HepG2 (cell line): ENCODE results near the gene ATP8A2. TPM values are rescaled to one million over a fixed set of nuclear protein-coding genes. Genes with fewer than 3 reads are reported as not detected.

Experiments used
- ATAC-seq: fragments of 200-7000 bp; cut with Tn5 transposase; 3 replicates; pipeline ENCODE4 v1.9.1; 2020; ENCODE audit warnings: mild to moderate bottlenecking, moderate library complexity
- BruUV-seq: library from RNA; stranded (reverse); fragments of 400-500 nt; replicated peaks from 2 replicates; lab custom pipeline; 2021; lab: Mats Ljungman, UMichigan
- CTCF ChIA-PET: fragments of 300-600 bp; formaldehyde crosslinking; extraction: SDS; loops from one replicate; lab custom pipeline; 2021; ENCODE audit warnings: low total read pairs, inconsistent platforms, low intra/inter-chr PET ratio; lab: Yijun Ruan, JAX
- POLR2A ChIA-PET: fragments of 350-600 bp; sonication (Branson Sonifier 250); formaldehyde crosslinking; loops from one replicate; lab custom pipeline; 2020; ENCODE audit warnings: antibody characterized with exemption, inconsistent platforms; lab: Yijun Ruan, JAX
- DNase-seq: peaks from one replicate; pipeline ENCODE4 v3.0.0-alpha.2; 2015; ENCODE audit warnings: low spot score
- FAIRE-seq: peaks from 3 replicates; lab custom pipeline; 2011; peaks lifted over from hg19 to GRCh38; lab: Jason Lieb, UNC
- H2AFZ ChIP-seq: one replicate; pipeline ENCODE4 v1.6.1; 2011; ENCODE audit warnings: low read length, inconsistent platforms
- H3K27ac ChIP-seq: fragments of 300-600 bp; 3 replicates; pipeline ENCODE4 v1.8.0; 2011; ENCODE audit warnings: mixed run types, mild to moderate bottlenecking, mixed read lengths, low read length, inconsistent platforms; ENCODE audit not compliant: insufficient read depth; ENCODE audit errors: extremely low read length
- H3K27me3 ChIP-seq, 2 experiments: fragments of 200-600 bp in 1 of 2; 2 replicates in 1 of 2; 3 replicates in 1 of 2; pipeline versions ENCODE4 v1.6.0 to v1.8.0; 2011; ENCODE audit warnings: low read length in 2 of 2, mild to moderate bottlenecking in 2 of 2, moderate library complexity in 2 of 2, inconsistent platforms in 1 of 2; ENCODE audit not compliant: insufficient read depth in 2 of 2, control insufficient read depth in 1 of 2
- H3K36me3 ChIP-seq, 2 experiments: fragments of 200-600 bp in 1 of 2; replicated peaks in 1 of 2; 2 replicates in 1 of 2; 3 replicates in 1 of 2; pipeline versions ENCODE4 v1.5.1 to v1.8.0; 2011; ENCODE audit warnings: low read length in 2 of 2, inconsistent platforms in 1 of 2; ENCODE audit not compliant: insufficient read depth in 2 of 2, control insufficient read depth in 1 of 2
- H3K4me1 ChIP-seq: 2 replicates; pipeline ENCODE4 v1.5.1; 2012; ENCODE audit warnings: low read length, inconsistent platforms; ENCODE audit not compliant: insufficient read depth
- H3K4me2 ChIP-seq: 2 replicates; pipeline ENCODE4 v1.6.0; 2011; ENCODE audit warnings: low read depth, low read length, inconsistent platforms
- H3K4me3 ChIP-seq, 3 experiments: fragments of 200-600 bp in 1 of 3; sonication (generic), shearing (Covaris generic) in 1 of 3; replicated peaks in 1 of 3; 2 replicates each; pipeline ENCODE4 v1.5.1; 2011 to 2016; ENCODE audit warnings: low read length in 3 of 3, inconsistent platforms in 2 of 3, low read depth in 2 of 3, mild to moderate bottlenecking in 2 of 3, control low read depth in 1 of 3, mixed read lengths in 1 of 3; ENCODE audit not compliant: insufficient read depth in 1 of 3
- H3K79me2 ChIP-seq: one replicate; pipeline ENCODE4 v1.6.1; 2011; ENCODE audit warnings: low read length, inconsistent platforms; ENCODE audit not compliant: insufficient read depth
- H3K9ac ChIP-seq: 2 replicates; pipeline ENCODE4 v1.6.0; 2011; ENCODE audit warnings: mild to moderate bottlenecking, low read depth, low read length, inconsistent platforms; ENCODE audit not compliant: insufficient read depth
- H3K9me3 ChIP-seq: 2 replicates; pipeline ENCODE4 v1.5.1; 2012; ENCODE audit warnings: mild to moderate bottlenecking, low read length
- H4K20me1 ChIP-seq: 2 replicates; pipeline ENCODE4 v1.6.0; 2011; ENCODE audit warnings: inconsistent platforms, mild to moderate bottlenecking, low read length, moderate library complexity; ENCODE audit not compliant: insufficient read depth
- ATM ChIP-seq: fragments of 450-650 bp; IDR thresholded peaks from 2 replicates; pipeline ENCODE4 v1.7.1; 2017; ENCODE audit warnings: mild to moderate bottlenecking, borderline replicate concordance
- BCLAF1 ChIP-seq: fragments of 450-650 bp; IDR thresholded peaks from 2 replicates; pipeline ENCODE4 v1.6.1; 2017; ENCODE audit warnings: mild to moderate bottlenecking
- NR3C1 ChIP-seq: sonication (generic); formaldehyde crosslinking; IDR thresholded peaks from 2 replicates; pipeline ENCODE4 v1.4.0; 2020; ENCODE audit warnings: missing genetic modification reagents
- ZBTB7B ChIP-seq: sonication (generic); formaldehyde crosslinking; IDR thresholded peaks from 2 replicates; pipeline ENCODE4 v1.4.0; 2020; ENCODE audit warnings: missing genetic modification reagents
- ZFY ChIP-seq: sonication (generic); formaldehyde crosslinking; IDR thresholded peaks from 2 replicates; pipeline ENCODE4 v1.4.0; 2020; ENCODE audit warnings: missing genetic modification reagents
- ZNF24 ChIP-seq: fragments of 450-650 bp; IDR thresholded peaks from 2 replicates; pipeline ENCODE4 v1.6.1; 2017; ENCODE audit warnings: antibody characterized with exemption, mild to moderate bottlenecking
- ZNF350 ChIP-seq: sonication (generic); formaldehyde crosslinking; IDR thresholded peaks from 2 replicates; pipeline ENCODE4 v1.4.0; 2020; ENCODE audit warnings: mild to moderate bottlenecking, low read depth, missing genetic modification reagents, borderline replicate concordance
- ZNF446 ChIP-seq: sonication (generic); formaldehyde crosslinking; IDR thresholded peaks from 2 replicates; pipeline ENCODE4 v1.5.0; 2020; ENCODE audit warnings: mild to moderate bottlenecking, missing genetic modification reagents
- ZNF589 ChIP-seq: sonication (generic); formaldehyde crosslinking; conservative IDR thresholded peaks from 2 replicates; pipeline ENCODE4 v1.8.0; 2022; ENCODE audit warnings: mild to moderate bottlenecking, moderate library complexity, missing genetic modification reagents
- WGBS: methylation state at CpG from one replicate; pipeline ENCODE4 v1.1.6; 2017; ENCODE audit warnings: low lambda C conversion rate; 5-methylcytosine and 5-hydroxymethylcytosine counted together
- in situ Hi-C: cut with HindIII; loops from 2 replicates; pipeline ENCODE4 v1.10.0; 2017; ENCODE audit warnings: low pct_unique_long_range_greater_than_20kb; ENCODE audit not compliant: extremely low pct_ligation_motif_present
- intact Hi-C: fragments of 100-400 bp; cut with micrococcal nuclease; formaldehyde crosslinking; loops from one replicate; pipeline ENCODE4 v1.10.0; 2022; ENCODE audit not compliant: unreplicated experiment
- polyA plus RNA-seq, 8 experiments: library from polyadenylated mRNA; depleted of rRNA in 3 of 8; stranded (reverse) in 7 of 8; unstranded in 1 of 8; fragments of >200 nt; fragmentation: Illumina TruSeq in 4 of 8; extraction: Trizol in 4 of 8; gene quantifications; 2 replicates each; pipeline versions ENCODE4 v1.2.1 to v1.2.3, GENCODE V29; 2011 to 2016; ENCODE audit warnings: low read depth in 4 of 8, missing spikeins in 1 of 8, mixed read lengths in 1 of 8; ENCODE audit not compliant: insufficient read depth in 1 of 8
- total RNA-seq, 5 experiments: library from RNA; depleted of rRNA; stranded (reverse); fragments of >200 nt; fragmentation: Illumina TruSeq; extraction: Trizol; gene quantifications; 2 replicates each; pipeline ENCODE4 v1.2.3, GENCODE V29; 2016; ENCODE audit warnings: low read depth in 1 of 5
- TF ChIP-seq, protein P1 (sequence below): sonication (generic); formaldehyde crosslinking; IDR thresholded peaks from 2 replicates; pipeline ENCODE4 v1.8.0; 2022; ENCODE audit warnings: mild to moderate bottlenecking, missing genetic modification reagents, borderline replicate concordance
- TF ChIP-seq, protein P2 (sequence below): sonication (generic); formaldehyde crosslinking; IDR thresholded peaks from 2 replicates; pipeline ENCODE4 v1.8.0; 2022; ENCODE audit warnings: mild to moderate bottlenecking, missing genetic modification reagents

ATP8A2 gene
- total and polyA plus RNA-seq, 2 of the 13 experiments (the other 11 are each of a cell fraction or from before 2014, with no cell fraction given): 0.09 TPM; not detected in 1

- no TSS peak for BruUV-seq
- no peak for TF ChIP-seq ATM
- TF ChIP-seq, protein P1, sequence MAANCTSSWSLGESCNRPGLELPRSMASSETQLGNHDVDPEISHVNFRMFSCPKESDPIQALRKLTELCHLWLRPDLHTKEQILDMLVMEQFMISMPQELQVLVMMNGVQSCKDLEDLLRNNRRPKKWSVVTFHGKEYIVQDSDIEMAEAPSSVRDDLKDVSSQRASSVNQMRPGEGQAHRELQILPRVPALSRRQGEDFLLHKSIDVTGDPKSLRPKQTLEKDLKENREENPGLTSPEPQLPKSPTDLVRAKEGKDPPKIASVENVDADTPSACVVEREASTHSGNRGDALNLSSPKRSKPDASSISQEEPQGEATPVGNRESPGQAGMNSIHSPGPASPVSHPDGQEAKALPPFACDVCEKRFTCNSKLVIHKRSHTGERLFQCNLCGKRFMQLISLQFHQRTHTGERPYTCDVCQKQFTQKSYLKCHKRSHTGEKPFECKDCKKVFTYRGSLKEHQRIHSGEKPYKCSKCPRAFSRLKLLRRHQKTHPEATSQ: no peak
- TF ChIP-seq, protein P2, sequence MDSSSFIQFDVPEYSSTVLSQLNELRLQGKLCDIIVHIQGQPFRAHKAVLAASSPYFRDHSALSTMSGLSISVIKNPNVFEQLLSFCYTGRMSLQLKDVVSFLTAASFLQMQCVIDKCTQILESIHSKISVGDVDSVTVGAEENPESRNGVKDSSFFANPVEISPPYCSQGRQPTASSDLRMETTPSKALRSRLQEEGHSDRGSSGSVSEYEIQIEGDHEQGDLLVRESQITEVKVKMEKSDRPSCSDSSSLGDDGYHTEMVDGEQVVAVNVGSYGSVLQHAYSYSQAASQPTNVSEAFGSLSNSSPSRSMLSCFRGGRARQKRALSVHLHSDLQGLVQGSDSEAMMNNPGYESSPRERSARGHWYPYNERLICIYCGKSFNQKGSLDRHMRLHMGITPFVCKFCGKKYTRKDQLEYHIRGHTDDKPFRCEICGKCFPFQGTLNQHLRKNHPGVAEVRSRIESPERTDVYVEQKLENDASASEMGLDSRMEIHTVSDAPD (CRISPR knock-in tag): no peak
- TF ChIP-seq, all 625 proteins: peak for 0
- Histone ChIP-seq H3K4me2 (no peak overlapping the region), H3K27ac (no peak overlapping the region), H3K4me3 (no peak overlapping the region), H4K20me1 (no peaks in the 10 kb centered on the region), H3K9me3 (no peaks in the 10 kb centered on the region), H3K36me3 (no peaks in the 10 kb centered on the region), H3K4me1 (no peaks in the 10 kb centered on the region), H3K79me2 (no peaks in the 10 kb centered on the region), H3K27me3 (peaks cover 0 to 12% of the 10 kb centered on the region in 2 experiments; a peak in 2 of 5 replicates), H2AFZ (no peak overlapping the region), H3K9ac (no peak overlapping the region)
- DNase-seq: no peak
- CTCF ChIA-PET: no interaction called here
- 41% methylated on average over 11 of the region's 12 CpGs for WGBS
- no peak for ATAC-seq
- FAIRE-seq: no peak
- intact Hi-C loops: no loop called here
- POLR2A ChIA-PET: no interaction called here
- in situ Hi-C loops: no loop called here
Observed at GRCh38 chr13:25915840-25916518, 544.2 kb downstream of the ATP8A2 start.

DNA sequence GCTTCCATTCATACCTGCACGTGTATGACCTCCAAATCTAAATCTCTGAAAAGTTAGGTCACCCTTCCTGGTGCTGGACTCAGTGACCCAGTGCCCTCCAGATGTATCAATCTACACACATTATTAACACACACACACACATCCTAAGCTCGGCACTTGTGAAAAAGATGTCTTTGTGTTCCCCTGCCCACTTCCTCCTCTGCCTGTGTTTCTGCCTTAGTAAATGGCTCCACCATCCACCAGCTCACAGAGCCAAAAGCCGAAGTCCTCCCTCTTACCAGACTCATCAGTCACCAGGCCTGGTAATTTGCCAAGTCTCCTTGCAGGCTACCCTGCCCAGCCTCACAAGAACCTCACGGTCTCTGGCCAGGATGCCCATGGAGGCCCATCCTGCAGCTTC, 548.5 kb downstream of the ATP8A2 start:
- WGBS: 2% methylated on average over 4 of the region's 4 CpGs
- intact Hi-C loops: no loop called here
- Histone ChIP-seq H3K4me3 (no peak overlapping the region), H3K27ac (no peak overlapping the region), H3K4me1 (no peaks in the 10 kb centered on the region), H3K79me2 (no peaks in the 10 kb centered on the region), H3K9ac (no peak overlapping the region), H3K9me3 (no peaks in the 10 kb centered on the region), H3K4me2 (no peak overlapping the region), H4K20me1 (no peaks in the 10 kb centered on the region), H3K27me3 (peaks cover 0 to 12% of the 10 kb centered on the region in 2 experiments; a peak in 1 of 5 replicates), H3K36me3 (no peaks in the 10 kb centered on the region), H2AFZ (no peak overlapping the region)
- DNase-seq (no peak), ATAC-seq (no peak), FAIRE-seq (no peak)
- in situ Hi-C loops: no loop called here
- BruUV-seq: no TSS peak
- POLR2A ChIA-PET: no interaction called here
- CTCF ChIA-PET: no interaction called here
- TF ChIP-seq ZBTB7B: no peak
- TF ChIP-seq NR3C1 (CRISPR knock-in tag): no peak
- no peak for TF ChIP-seq ZNF446 (CRISPR knock-in tag)
- no peak for TF ChIP-seq ZNF589
- TF ChIP-seq BCLAF1: no peak
- TF ChIP-seq ZNF350: no peak
- TF ChIP-seq ZNF24: no peak
- no peak for TF ChIP-seq ZFY (CRISPR knock-in tag)
